HG02943 (cell line): ENCODE results near the gene C2orf49.

ENCODE experiments used
- ATAC-seq: cut with Tn5 transposase; IDR thresholded peaks from one replicate; pipeline ENCODE4 v1.9.1; 2021; ENCODE audit warnings: mild to moderate bottlenecking, low read depth, moderate library complexity; ENCODE audit not compliant: unreplicated experiment

C2orf49 gene

GRCh38 chr2:105397953-105398335 is 60.6 kb downstream of the C2orf49 start:
- ATAC-seq: no peak

GRCh38 chr2:105398336-105399206 is 61.2 kb downstream of the C2orf49 start, which contains the start of gene FHL2:
FHL2 (minus strand) TSS chr2:105399051; CDS start chr2:105386516, 12,535 bp downstream.
- ATAC-seq: peak; percentile 100
